HepG2 (cell line): ENCODE results near the gene ZNF548. TPM values are rescaled to one million over a fixed set of nuclear protein-coding genes. Genes with fewer than 3 reads are reported as not detected.

ENCODE experiments used
- ATM ChIP-seq: fragments of 450-650 bp; IDR thresholded peaks from 2 replicates; pipeline ENCODE4 v1.7.1; 2017; ENCODE audit warnings: mild to moderate bottlenecking, borderline replicate concordance
- IRX3 ChIP-seq: sonication (generic); formaldehyde crosslinking; IDR thresholded peaks from 2 replicates; pipeline ENCODE4 v1.8.1; 2023; ENCODE audit warnings: mild to moderate bottlenecking, low read depth, missing genetic modification reagents, borderline replicate concordance
- MLXIP ChIP-seq: sonication (generic); formaldehyde crosslinking; IDR thresholded peaks from 2 replicates; pipeline ENCODE4 v1.9.0; 2021; ENCODE audit warnings: missing genetic modification reagents, borderline replicate concordance
- NR2F2 ChIP-seq: IDR thresholded peaks from 2 replicates; pipeline ENCODE4 v1.6.1; 2012; ENCODE audit warnings: low read depth, inconsistent platforms, borderline replicate concordance
- RFX3 ChIP-seq: IDR thresholded peaks from 2 replicates; pipeline ENCODE4 v1.6.1; 2016; ENCODE audit warnings: missing biosample characterization, missing genetic modification reagents
- ZFP1 ChIP-seq: IDR thresholded peaks from 2 replicates; pipeline ENCODE4 v1.6.1; 2016
- ZNF30 ChIP-seq: sonication (generic); formaldehyde crosslinking; IDR thresholded peaks from 2 replicates; pipeline ENCODE4 v1.5.0; 2020; ENCODE audit warnings: mild to moderate bottlenecking, missing genetic modification reagents
- ZNF614 ChIP-seq: IDR thresholded peaks from 2 replicates; pipeline ENCODE4 v1.6.1; 2018; ENCODE audit warnings: missing biosample characterization, missing genetic modification reagents, inconsistent platforms, borderline replicate concordance
- ZNF737 ChIP-seq: sonication (generic); formaldehyde crosslinking; IDR thresholded peaks from 2 replicates; pipeline ENCODE4 v1.5.0; 2020; ENCODE audit warnings: missing genetic modification reagents, mild to moderate bottlenecking, borderline replicate concordance
- ZNF749 ChIP-seq: sonication (generic); formaldehyde crosslinking; IDR thresholded peaks from 2 replicates; pipeline ENCODE4 v1.8.0; 2022; ENCODE audit warnings: mild to moderate bottlenecking, missing genetic modification reagents, moderate library complexity, borderline replicate concordance
- ZNF75D ChIP-seq: sonication (generic); formaldehyde crosslinking; IDR thresholded peaks from 2 replicates; pipeline ENCODE4 v1.8.1; 2023; ENCODE audit warnings: missing genetic modification reagents, mild to moderate bottlenecking, borderline replicate concordance
- ZNF790 ChIP-seq: sonication (generic); formaldehyde crosslinking; IDR thresholded peaks from 2 replicates; pipeline ENCODE4 v1.8.0; 2022; ENCODE audit warnings: missing genetic modification reagents, mild to moderate bottlenecking, borderline replicate concordance
- ZNF83 ChIP-seq: sonication (generic); formaldehyde crosslinking; IDR thresholded peaks from 2 replicates; pipeline ENCODE4 v1.4.0; 2020; ENCODE audit warnings: missing genetic modification reagents, mild to moderate bottlenecking, borderline replicate concordance
- polyA plus RNA-seq, 8 experiments: library from polyadenylated mRNA; depleted of rRNA in 3 of 8; stranded (reverse) in 7 of 8; unstranded in 1 of 8; fragments of >200 nt; fragmentation: Illumina TruSeq in 4 of 8; extraction: Trizol in 4 of 8; gene quantifications; 2 replicates each; pipeline versions ENCODE4 v1.2.1 to v1.2.3, GENCODE V29; 2011 to 2016; ENCODE audit warnings: low read depth in 4 of 8, missing spikeins in 1 of 8, mixed read lengths in 1 of 8; ENCODE audit not compliant: insufficient read depth in 1 of 8
- total RNA-seq, 5 experiments: library from RNA; depleted of rRNA; stranded (reverse); fragments of >200 nt; fragmentation: Illumina TruSeq; extraction: Trizol; gene quantifications; 2 replicates each; pipeline ENCODE4 v1.2.3, GENCODE V29; 2016; ENCODE audit warnings: low read depth in 1 of 5
- TF ChIP-seq, protein P1 (sequence below): sonication (generic); formaldehyde crosslinking; IDR thresholded peaks from 2 replicates; pipeline ENCODE4; 2020; ENCODE audit warnings: missing genetic modification reagents, mild to moderate bottlenecking, borderline replicate concordance
- TF ChIP-seq, protein P2 (sequence below): IDR thresholded peaks from 2 replicates; pipeline ENCODE4 v1.6.1; 2016
- TF ChIP-seq, protein P3 (sequence below): sonication (generic); formaldehyde crosslinking; IDR thresholded peaks from 2 replicates; pipeline ENCODE4 v1.4.0; 2020; ENCODE audit warnings: mild to moderate bottlenecking, missing genetic modification reagents
- TF ChIP-seq, protein P4 (sequence below): sonication (generic); formaldehyde crosslinking; IDR thresholded peaks from 2 replicates; pipeline ENCODE4 v1.4.0; 2020; ENCODE audit warnings: low read depth, missing genetic modification reagents

ZNF548 gene
- total and polyA plus RNA-seq, 2 of the 13 experiments (the other 11 are each of a cell fraction or from before 2014, with no cell fraction given): 19.6 to 24.9 TPM

DNA sequence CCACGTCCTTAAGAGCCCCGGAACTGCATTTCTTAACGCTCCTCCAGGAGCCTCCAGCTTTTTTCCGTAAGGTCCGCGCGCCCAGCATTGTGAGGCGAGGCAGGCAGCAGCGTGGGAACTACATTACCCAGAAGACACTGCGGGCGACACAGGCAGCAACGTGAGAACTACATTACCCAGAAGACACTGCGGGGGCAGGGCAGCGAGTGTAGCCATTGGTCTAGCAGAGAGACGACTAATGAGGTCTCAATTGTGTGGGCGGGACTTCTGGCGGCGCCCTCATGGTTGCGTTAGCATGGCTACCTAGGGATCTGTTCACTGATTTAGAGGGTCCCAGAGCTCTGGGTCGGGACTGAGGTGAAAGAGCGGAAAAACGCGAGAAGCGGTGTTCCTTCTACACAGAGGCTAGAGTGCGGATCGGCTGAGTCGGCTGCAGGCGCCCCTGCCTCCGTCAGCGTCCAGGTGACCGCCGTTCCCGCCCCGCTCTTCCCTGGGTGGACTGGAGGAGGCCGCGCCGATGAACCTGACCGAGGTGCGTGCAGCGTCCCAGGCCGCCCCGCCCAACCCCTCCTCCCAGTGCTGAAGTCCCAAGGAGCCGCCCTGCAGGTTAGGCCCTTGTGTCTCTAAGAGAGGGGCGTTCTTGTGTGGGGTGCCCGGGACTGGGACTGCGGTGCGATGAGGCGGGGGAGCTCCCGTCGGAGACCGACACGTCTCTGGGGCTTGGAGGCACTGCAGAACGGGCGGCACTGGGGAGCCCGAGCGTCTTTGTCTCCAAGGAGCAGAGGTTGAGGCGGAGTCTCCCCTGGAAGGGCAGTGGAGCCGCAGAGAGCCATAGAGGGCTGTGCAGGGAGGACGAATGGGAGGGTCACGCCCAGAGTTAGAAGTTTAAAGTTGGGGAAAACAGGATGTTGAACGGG is 45.7 kb downstream of the ZNF548 start, which contains the start of gene ZNF749 (continued):
- TF ChIP-seq RFX3 (CRISPR knock-in tag): peak; percentile 11; the same call in 1 of the 2 replicates
- no peak for TF ChIP-seq NR2F2
- no peak for TF ChIP-seq ZNF737 (CRISPR knock-in tag)
- peak; percentile 55; the same call in 1 of the 2 replicates for TF ChIP-seq ZNF614 (CRISPR knock-in tag)
- no peak; the same call in 1 of the 2 replicates for TF ChIP-seq IRX3 (CRISPR knock-in tag)
- TF ChIP-seq MLXIP (CRISPR knock-in tag): no peak
- TF ChIP-seq ATM: no peak
- TF ChIP-seq ZNF30 (CRISPR knock-in tag): no peak
- 0 out of 2 replicates have a peak, but pooled peaks have one; percentile 63 for TF ChIP-seq ZFP1
- no peak for TF ChIP-seq ZNF83 (CRISPR knock-in tag)
- no peak for TF ChIP-seq ZNF749 (CRISPR knock-in tag)
- no peak for TF ChIP-seq ZNF75D (CRISPR knock-in tag)
- TF ChIP-seq ZNF790 (CRISPR knock-in tag): no peak; the same call in 1 of the 2 replicates
- TF ChIP-seq, protein P1, sequence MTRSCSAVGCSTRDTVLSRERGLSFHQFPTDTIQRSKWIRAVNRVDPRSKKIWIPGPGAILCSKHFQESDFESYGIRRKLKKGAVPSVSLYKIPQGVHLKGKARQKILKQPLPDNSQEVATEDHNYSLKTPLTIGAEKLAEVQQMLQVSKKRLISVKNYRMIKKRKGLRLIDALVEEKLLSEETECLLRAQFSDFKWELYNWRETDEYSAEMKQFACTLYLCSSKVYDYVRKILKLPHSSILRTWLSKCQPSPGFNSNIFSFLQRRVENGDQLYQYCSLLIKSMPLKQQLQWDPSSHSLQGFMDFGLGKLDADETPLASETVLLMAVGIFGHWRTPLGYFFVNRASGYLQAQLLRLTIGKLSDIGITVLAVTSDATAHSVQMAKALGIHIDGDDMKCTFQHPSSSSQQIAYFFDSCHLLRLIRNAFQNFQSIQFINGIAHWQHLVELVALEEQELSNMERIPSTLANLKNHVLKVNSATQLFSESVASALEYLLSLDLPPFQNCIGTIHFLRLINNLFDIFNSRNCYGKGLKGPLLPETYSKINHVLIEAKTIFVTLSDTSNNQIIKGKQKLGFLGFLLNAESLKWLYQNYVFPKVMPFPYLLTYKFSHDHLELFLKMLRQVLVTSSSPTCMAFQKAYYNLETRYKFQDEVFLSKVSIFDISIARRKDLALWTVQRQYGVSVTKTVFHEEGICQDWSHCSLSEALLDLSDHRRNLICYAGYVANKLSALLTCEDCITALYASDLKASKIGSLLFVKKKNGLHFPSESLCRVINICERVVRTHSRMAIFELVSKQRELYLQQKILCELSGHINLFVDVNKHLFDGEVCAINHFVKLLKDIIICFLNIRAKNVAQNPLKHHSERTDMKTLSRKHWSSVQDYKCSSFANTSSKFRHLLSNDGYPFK (CRISPR knock-in tag): peak; percentile 85; the same call in 1 of the 2 replicates
- TF ChIP-seq, protein P2, sequence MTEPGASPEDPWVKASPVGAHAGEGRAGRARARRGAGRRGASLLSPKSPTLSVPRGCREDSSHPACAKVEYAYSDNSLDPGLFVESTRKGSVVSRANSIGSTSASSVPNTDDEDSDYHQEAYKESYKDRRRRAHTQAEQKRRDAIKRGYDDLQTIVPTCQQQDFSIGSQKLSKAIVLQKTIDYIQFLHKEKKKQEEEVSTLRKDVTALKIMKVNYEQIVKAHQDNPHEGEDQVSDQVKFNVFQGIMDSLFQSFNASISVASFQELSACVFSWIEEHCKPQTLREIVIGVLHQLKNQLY (CRISPR knock-in tag): 0 out of 2 replicates have a peak, but pooled peaks have one; percentile 51
- TF ChIP-seq, protein P3, sequence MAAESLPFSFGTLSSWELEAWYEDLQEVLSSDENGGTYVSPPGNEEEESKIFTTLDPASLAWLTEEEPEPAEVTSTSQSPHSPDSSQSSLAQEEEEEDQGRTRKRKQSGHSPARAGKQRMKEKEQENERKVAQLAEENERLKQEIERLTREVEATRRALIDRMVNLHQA (CRISPR knock-in tag): no peak
- TF ChIP-seq, protein P4, sequence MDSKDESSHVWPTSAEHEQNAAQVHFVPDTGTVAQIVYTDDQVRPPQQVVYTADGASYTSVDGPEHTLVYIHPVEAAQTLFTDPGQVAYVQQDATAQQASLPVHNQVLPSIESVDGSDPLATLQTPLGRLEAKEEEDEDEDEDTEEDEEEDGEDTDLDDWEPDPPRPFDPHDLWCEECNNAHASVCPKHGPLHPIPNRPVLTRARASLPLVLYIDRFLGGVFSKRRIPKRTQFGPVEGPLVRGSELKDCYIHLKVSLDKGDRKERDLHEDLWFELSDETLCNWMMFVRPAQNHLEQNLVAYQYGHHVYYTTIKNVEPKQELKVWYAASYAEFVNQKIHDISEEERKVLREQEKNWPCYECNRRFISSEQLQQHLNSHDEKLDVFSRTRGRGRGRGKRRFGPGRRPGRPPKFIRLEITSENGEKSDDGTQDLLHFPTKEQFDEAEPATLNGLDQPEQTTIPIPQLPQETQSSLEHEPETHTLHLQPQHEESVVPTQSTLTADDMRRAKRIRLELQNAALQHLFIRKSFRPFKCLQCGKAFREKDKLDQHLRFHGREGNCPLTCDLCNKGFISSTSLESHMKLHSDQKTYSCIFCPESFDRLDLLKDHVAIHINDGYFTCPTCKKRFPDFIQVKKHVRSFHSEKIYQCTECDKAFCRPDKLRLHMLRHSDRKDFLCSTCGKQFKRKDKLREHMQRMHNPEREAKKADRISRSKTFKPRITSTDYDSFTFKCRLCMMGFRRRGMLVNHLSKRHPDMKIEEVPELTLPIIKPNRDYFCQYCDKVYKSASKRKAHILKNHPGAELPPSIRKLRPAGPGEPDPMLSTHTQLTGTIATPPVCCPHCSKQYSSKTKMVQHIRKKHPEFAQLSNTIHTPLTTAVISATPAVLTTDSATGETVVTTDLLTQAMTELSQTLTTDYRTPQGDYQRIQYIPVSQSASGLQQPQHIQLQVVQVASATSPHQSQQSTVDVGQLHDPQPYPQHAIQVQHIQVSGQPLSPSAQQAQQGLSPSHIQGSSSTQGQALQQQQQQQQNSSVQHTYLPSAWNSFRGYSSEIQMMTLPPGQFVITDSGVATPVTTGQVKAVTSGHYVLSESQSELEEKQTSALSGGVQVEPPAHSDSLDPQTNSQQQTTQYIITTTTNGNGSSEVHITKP (CRISPR knock-in tag): peak; percentile 48; the same call in 1 of the 2 replicates
